WTC11 (cell line): ENCODE data around the gene FREM1.

Source experiments
- ATF2 ChIP-seq: sonication (generic); formaldehyde crosslinking; IDR thresholded peaks from 2 replicates; pipeline ENCODE4 v1.8.1; 2022; ENCODE audit warnings: low read depth, missing genetic modification reagents, borderline replicate concordance
- CBFB ChIP-seq: sonication (generic); formaldehyde crosslinking; IDR thresholded peaks from 2 replicates; pipeline ENCODE4 v1.8.1; 2022; ENCODE audit warnings: mild to moderate bottlenecking, low read depth, missing genetic modification reagents
- CREM ChIP-seq: sonication (generic); formaldehyde crosslinking; IDR thresholded peaks from 2 replicates; pipeline ENCODE4 v1.8.1; 2022; ENCODE audit warnings: mild to moderate bottlenecking, missing genetic modification reagents, moderate library complexity
- ELF4 ChIP-seq: sonication (generic); formaldehyde crosslinking; IDR thresholded peaks from 2 replicates; pipeline ENCODE4 v1.8.1; 2022; ENCODE audit warnings: low read depth, mild to moderate bottlenecking, moderate library complexity, missing genetic modification reagents
- ESRRA ChIP-seq: sonication (generic); formaldehyde crosslinking; IDR thresholded peaks from 2 replicates; pipeline ENCODE4 v1.8.1; 2022; ENCODE audit warnings: mild to moderate bottlenecking, missing genetic modification reagents, borderline replicate concordance
- MAX ChIP-seq: sonication (generic); formaldehyde crosslinking; IDR thresholded peaks from 2 replicates; pipeline ENCODE4 v1.8.0; 2022; ENCODE audit warnings: mild to moderate bottlenecking, missing genetic modification reagents
- NFE2L1 ChIP-seq: sonication (generic); formaldehyde crosslinking; IDR thresholded peaks from 2 replicates; pipeline ENCODE4 v1.8.1; 2023; ENCODE audit warnings: missing genetic modification reagents
- NFYB ChIP-seq: sonication (generic); formaldehyde crosslinking; conservative IDR thresholded peaks from 2 replicates; pipeline ENCODE4 v1.8.0; 2022; ENCODE audit warnings: low read depth, missing genetic modification reagents
- TEAD4 ChIP-seq: sonication (generic); formaldehyde crosslinking; IDR thresholded peaks from 2 replicates; pipeline ENCODE4 v1.8.0; 2022; ENCODE audit warnings: mild to moderate bottlenecking, missing genetic modification reagents
- ZNF396 ChIP-seq: fragments of 250-450 bp; sonication (Bioruptor Pico); IDR thresholded peaks from 2 replicates; pipeline ENCODE4 v1.8.0; 2021; ENCODE audit warnings: mild to moderate bottlenecking, moderate library complexity, borderline replicate concordance
- TF ChIP-seq, protein P1 (sequence below): fragments of 200-600 bp; IDR thresholded peaks from 2 replicates; pipeline ENCODE4 v1.8.0; 2022; ENCODE audit warnings: antibody characterized with exemption
- TF ChIP-seq, protein P2 (sequence below): sonication (generic); formaldehyde crosslinking; IDR thresholded peaks from 2 replicates; pipeline ENCODE4 v1.8.0; 2023; ENCODE audit warnings: missing genetic modification reagents

- TF ChIP-seq ELF4 (CRISPR knock-in tag): no peak
- TF ChIP-seq NFE2L1 (CRISPR knock-in tag): no peak
- TF ChIP-seq MAX (CRISPR knock-in tag): no peak
- TF ChIP-seq ATF2: no peak
- TF ChIP-seq NFYB: no peak
- TF ChIP-seq, protein P1, sequence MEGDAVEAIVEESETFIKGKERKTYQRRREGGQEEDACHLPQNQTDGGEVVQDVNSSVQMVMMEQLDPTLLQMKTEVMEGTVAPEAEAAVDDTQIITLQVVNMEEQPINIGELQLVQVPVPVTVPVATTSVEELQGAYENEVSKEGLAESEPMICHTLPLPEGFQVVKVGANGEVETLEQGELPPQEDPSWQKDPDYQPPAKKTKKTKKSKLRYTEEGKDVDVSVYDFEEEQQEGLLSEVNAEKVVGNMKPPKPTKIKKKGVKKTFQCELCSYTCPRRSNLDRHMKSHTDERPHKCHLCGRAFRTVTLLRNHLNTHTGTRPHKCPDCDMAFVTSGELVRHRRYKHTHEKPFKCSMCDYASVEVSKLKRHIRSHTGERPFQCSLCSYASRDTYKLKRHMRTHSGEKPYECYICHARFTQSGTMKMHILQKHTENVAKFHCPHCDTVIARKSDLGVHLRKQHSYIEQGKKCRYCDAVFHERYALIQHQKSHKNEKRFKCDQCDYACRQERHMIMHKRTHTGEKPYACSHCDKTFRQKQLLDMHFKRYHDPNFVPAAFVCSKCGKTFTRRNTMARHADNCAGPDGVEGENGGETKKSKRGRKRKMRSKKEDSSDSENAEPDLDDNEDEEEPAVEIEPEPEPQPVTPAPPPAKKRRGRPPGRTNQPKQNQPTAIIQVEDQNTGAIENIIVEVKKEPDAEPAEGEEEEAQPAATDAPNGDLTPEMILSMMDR: no peak
- TF ChIP-seq TEAD4 (CRISPR knock-in tag): no peak
- no peak for TF ChIP-seq ESRRA (CRISPR knock-in tag)
- no peak for TF ChIP-seq CBFB (CRISPR knock-in tag)
- no peak for TF ChIP-seq ZNF396 (CRISPR knock-in tag)
- TF ChIP-seq, protein P2, sequence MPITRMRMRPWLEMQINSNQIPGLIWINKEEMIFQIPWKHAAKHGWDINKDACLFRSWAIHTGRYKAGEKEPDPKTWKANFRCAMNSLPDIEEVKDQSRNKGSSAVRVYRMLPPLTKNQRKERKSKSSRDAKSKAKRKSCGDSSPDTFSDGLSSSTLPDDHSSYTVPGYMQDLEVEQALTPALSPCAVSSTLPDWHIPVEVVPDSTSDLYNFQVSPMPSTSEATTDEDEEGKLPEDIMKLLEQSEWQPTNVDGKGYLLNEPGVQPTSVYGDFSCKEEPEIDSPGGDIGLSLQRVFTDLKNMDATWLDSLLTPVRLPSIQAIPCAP (CRISPR knock-in tag): no peak
- TF ChIP-seq CREM (CRISPR knock-in tag): no peak
Observed at GRCh38 chr9:14719231-14719923, 190.9 kb downstream of the FREM1 start.
